Right lobe of liver (tissue), 6 donors: Measurements from ENCODE around the gene PTGDS. TPM values are rescaled to one million over a fixed set of nuclear protein-coding genes. Genes with fewer than 3 reads are reported as not detected.

Source experiments
- ATAC-seq, 4 donors: fragments of 200-7000 bp; cut with Tn5 transposase; one replicate each; pipeline ENCODE4 v1.9.1; 2020; ENCODE audit warnings: mild to moderate bottlenecking in 4 of 4, moderate library complexity in 4 of 4
- DNase-seq, 3 donors: peaks; one replicate each; pipeline ENCODE4 v3.0.0-alpha.2; 2020
- H3K27ac ChIP-seq, 3 donors: fragments of 200-600 bp; one replicate each; pipeline ENCODE4 v1.8.0; 2022
- H3K27me3 ChIP-seq, 2 donors: fragments of 200-600 bp; one replicate each; pipeline ENCODE4 v1.8.0; 2022
- H3K36me3 ChIP-seq, 4 donors: fragments of 200-600 bp; sonication (generic) in 1 of 4; one replicate each; pipeline versions ENCODE4 v1.5.1 to v1.8.0; 2017 to 2022; ENCODE audit warnings: control low read depth in 1 of 4
- H3K4me1 ChIP-seq, 4 donors: fragments of 200-600 bp; sonication (generic) in 1 of 4; one replicate each; pipeline versions ENCODE4 v1.5.1 to v1.8.0; 2017 to 2022; ENCODE audit warnings: control low read depth in 1 of 4
- H3K4me3 ChIP-seq, 3 donors: fragments of 200-600 bp; one replicate each; pipeline ENCODE4 v1.8.0; 2022
- H3K9me3 ChIP-seq, 4 donors: fragments of 200-600 bp; sonication (generic) in 1 of 4; one replicate each; pipeline versions ENCODE4 v1.5.1 to v1.8.0; 2017 to 2022; ENCODE audit warnings: control low read depth in 1 of 4
- POLR2A ChIP-seq: fragments of 450-650 bp; IDR thresholded peaks from one replicate; pipeline ENCODE4 v1.6.1; 2017; ENCODE audit warnings: antibody characterized with exemption, mild to moderate bottlenecking
- WGBS: methylation state at CpG from one replicate; pipeline ENCODE4 v1.1.6; 2018; ENCODE audit warnings: low coverage, low lambda C conversion rate; ENCODE audit not compliant: insufficient coverage; ENCODE audit errors: missing lambda C conversion rate; 5-methylcytosine and 5-hydroxymethylcytosine counted together
- intact Hi-C, 2 donors: fragments of 100-400 bp; cut with DNase I; formaldehyde crosslinking; loops; one replicate each; pipeline versions ENCODE4 v1.11.2 to v1.14.1; 2022
- total RNA-seq, 6 experiments: library from RNA; depleted of rRNA in 2 of 6; stranded (reverse); fragments of >200 nt in 2 of 6; fragmentation: NEBNext Ultra II Directional in 3 of 6; extraction: Animal tissue kit (Norgen Biotek cat#: 25700) in 3 of 6; gene quantifications; one replicate each; pipeline versions ENCODE4 v1.1.0 to v1.2.4, GENCODE V29; 2016 to 2023
- TF ChIP-seq, protein P1 (sequence below), 4 donors: fragments of 200-600 bp in 3 of 4; fragments of 450-650 bp in 1 of 4; IDR thresholded peaks; one replicate each; pipeline versions ENCODE4 v1.5.1 to v1.8.0; 2016 to 2022; ENCODE audit warnings: antibody characterized with exemption in 4 of 4, mild to moderate bottlenecking in 2 of 4
- donor health status: DM: no; HTN: yes; CAD: no.
- donor health status: DM: no; HTN: no; CAD: no.
- donor health status: DM: no; HTN: no; CAD: no.
- donor health status: DM: no; HTN: yes; CAD: no.
- donor health status: DM: no; HTN: yes; CAD: no.

PTGDS gene
- total RNA-seq, 6 experiments from 2014 or later: 4.3 to 21.9 (median 6.0) TPM

DNA sequence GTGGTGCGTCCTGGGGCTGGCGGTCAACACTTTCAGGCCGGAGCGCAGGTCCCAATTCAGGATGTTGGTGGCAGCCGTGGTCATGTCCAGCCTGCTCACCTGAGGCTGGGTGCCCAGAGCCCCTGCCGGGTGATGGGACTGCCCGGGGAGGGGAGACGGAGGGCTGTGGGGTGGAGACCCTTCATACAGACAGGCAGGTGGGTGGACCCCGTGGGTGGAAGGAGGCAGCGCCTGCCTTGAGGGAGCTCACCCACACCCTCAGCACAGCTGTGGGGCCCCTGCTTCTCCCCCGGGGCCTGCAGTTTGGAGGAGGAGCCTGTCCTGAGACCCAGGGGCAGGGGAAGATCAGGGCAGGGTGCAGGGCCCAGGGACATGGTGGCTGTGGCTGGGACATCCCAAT lies 6.9 kb upstream of the PTGDS start:
- Histone ChIP-seq H3K9me3 (no peaks in the 10 kb centered on the region), H3K27me3 (no peaks in the 10 kb centered on the region), H3K36me3 (no peaks in the 10 kb centered on the region), H3K4me3 (no peak overlapping the region), H3K27ac (no peak overlapping the region), H3K4me1 (no peaks in the 10 kb centered on the region)
- DNase-seq (no peak), ATAC-seq (no peak)
- intact Hi-C loops: no loop called here
- TF ChIP-seq, protein P1, sequence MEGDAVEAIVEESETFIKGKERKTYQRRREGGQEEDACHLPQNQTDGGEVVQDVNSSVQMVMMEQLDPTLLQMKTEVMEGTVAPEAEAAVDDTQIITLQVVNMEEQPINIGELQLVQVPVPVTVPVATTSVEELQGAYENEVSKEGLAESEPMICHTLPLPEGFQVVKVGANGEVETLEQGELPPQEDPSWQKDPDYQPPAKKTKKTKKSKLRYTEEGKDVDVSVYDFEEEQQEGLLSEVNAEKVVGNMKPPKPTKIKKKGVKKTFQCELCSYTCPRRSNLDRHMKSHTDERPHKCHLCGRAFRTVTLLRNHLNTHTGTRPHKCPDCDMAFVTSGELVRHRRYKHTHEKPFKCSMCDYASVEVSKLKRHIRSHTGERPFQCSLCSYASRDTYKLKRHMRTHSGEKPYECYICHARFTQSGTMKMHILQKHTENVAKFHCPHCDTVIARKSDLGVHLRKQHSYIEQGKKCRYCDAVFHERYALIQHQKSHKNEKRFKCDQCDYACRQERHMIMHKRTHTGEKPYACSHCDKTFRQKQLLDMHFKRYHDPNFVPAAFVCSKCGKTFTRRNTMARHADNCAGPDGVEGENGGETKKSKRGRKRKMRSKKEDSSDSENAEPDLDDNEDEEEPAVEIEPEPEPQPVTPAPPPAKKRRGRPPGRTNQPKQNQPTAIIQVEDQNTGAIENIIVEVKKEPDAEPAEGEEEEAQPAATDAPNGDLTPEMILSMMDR (IDR thresholded peaks at IDR 0.05): no peak
- no peak for TF ChIP-seq POLR2A
- WGBS: no CpG with 5 or more reads among the region's 11 CpGs

DNA sequence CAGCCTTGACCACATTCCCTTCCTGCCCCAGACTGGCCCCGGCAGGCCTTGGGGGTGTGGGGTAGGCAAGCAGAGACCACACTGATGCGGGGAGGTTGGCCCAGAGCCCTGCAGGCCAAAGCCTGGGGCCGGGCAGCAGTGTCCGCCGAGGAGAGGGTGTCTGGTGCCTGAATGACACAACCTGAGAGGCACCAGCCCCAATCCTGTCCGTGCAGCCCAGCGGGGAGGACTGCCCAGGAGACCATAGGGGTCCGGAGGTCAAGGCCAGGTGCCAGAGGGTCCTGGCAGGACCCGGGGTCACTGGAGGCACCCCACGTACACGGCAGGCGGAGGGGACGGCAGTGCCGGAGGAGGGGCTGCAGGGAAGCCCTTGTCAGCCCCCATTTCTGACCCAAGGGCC lies 5.6 kb upstream of the PTGDS start:
- Histone ChIP-seq H3K4me3 (no peak overlapping the region), H3K9me3 (no peaks in the 10 kb centered on the region), H3K27me3 (no peaks in the 10 kb centered on the region), H3K36me3 (no peaks in the 10 kb centered on the region), H3K27ac (no peak overlapping the region), H3K4me1 (no peaks in the 10 kb centered on the region)
- ATAC-seq (no peak), DNase-seq (no peak)
- 69% methylated on average over 6 of the region's 14 CpGs for WGBS
- intact Hi-C loops: no loop called here
- TF ChIP-seq POLR2A: no peak
- TF ChIP-seq, protein P1 (IDR thresholded peaks at IDR 0.05): no peak

DNA sequence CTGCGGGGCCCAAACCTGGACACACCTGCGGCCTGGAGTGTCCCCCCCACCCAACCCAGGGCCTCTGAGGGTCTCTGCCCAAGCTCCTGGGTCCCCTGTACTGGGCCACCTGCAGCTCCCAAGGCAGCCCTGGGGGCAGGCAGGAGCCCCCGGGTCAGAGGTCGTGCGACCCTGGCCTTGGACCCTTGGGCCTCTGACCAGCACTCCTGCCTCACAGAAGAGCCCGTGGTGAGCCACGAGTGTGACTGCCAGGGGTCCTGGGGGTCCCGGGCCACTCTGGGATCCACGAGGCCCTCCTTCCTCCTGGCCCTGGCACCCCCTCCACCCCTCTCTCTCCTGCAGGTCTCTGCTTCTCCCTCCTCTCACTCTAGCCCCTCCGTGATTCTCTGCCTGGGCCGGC lies 5.0 kb upstream of the PTGDS start:
- 100% methylated on average over 2 of the region's 11 CpGs for WGBS
- TF ChIP-seq, protein P1 (IDR thresholded peaks at IDR 0.05): no peak
- TF ChIP-seq POLR2A: no peak
- no peaks in the 10 kb centered on the region for H3K4me1 ChIP-seq
- no peaks in the 10 kb centered on the region for H3K36me3 ChIP-seq
- no peak overlapping the region for H3K4me3 ChIP-seq
- H3K9me3 ChIP-seq: no peaks in the 10 kb centered on the region
- H3K27me3 ChIP-seq: no peaks in the 10 kb centered on the region
- intact Hi-C loops: no loop called here
- no peak for DNase-seq
- no peak overlapping the region for H3K27ac ChIP-seq
- ATAC-seq: no peak

DNA sequence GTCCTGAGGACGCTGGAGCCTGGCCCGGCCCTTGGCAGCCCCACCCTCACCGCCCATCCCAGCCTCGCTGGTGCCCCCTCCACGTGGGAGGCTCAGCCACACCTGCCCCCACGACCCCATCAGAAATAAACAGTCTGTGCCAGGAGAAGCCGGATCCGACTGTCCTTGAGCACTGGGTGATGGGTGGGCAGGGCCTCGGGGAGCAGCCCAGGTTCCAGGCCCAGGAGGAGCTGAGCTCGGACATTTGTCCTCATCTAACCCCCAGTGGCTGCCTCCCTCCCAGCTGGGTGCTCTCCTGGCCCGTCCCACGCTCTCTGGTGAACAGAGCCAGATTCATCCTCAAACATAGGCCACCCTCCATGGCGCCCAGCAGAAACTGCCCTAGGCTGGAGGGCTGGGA lies 4.6 kb upstream of the PTGDS start:
- intact Hi-C loops: no loop called here
- TF ChIP-seq, protein P1 (IDR thresholded peaks at IDR 0.05): no peak
- DNase-seq: no peak
- no peaks in the 10 kb centered on the region for H3K9me3 ChIP-seq
- H3K4me1 ChIP-seq: no peaks in the 10 kb centered on the region
- H3K27ac ChIP-seq: no peak overlapping the region
- no peak overlapping the region for H3K4me3 ChIP-seq
- 51% methylated on average over 10 of the region's 13 CpGs for WGBS
- ATAC-seq: no peak
- no peaks in the 10 kb centered on the region for H3K36me3 ChIP-seq
- no peaks in the 10 kb centered on the region for H3K27me3 ChIP-seq
